HUES48 (cell line): ENCODE data around the gene FAM135A.
"Not testable (repeated sequence)": the region's sequence is repeated elsewhere in the genome, so short reads cannot be mapped to it uniquely, and the experiment has no call there.

Experiments used
- H3K27ac ChIP-seq: one replicate; pipeline ENCODE4 v1.7.0; 2013; ENCODE audit warnings: low read depth, low read length, inconsistent platforms
- H3K27me3 ChIP-seq: 2 replicates; pipeline ENCODE4 v1.6.1; 2013; ENCODE audit warnings: mild to moderate bottlenecking, low read length; ENCODE audit not compliant: control insufficient read depth, insufficient read depth
- H3K36me3 ChIP-seq: 2 replicates; pipeline ENCODE4 v1.6.1; 2013; ENCODE audit warnings: low read length; ENCODE audit not compliant: control insufficient read depth, insufficient read depth
- H3K4me1 ChIP-seq: 2 replicates; pipeline ENCODE4 v1.6.1; 2013; ENCODE audit warnings: mild to moderate bottlenecking, low read length; ENCODE audit not compliant: control insufficient read depth, insufficient read depth
- H3K4me3 ChIP-seq: 2 replicates; pipeline ENCODE4 v1.5.1; 2013; ENCODE audit warnings: mild to moderate bottlenecking, low read depth, low read length
- H3K9ac ChIP-seq: 2 replicates; pipeline ENCODE4 v1.6.1; 2013; ENCODE audit warnings: mild to moderate bottlenecking, low read depth, low read length, moderate library complexity
- H3K9me3 ChIP-seq: 2 replicates; pipeline ENCODE4 v1.6.1; 2013; ENCODE audit warnings: low read length; ENCODE audit not compliant: control insufficient read depth, insufficient read depth

The FAM135A gene

GRCh38 chr6:70470016-70470415 lies 56.7 kb downstream of the FAM135A start:
- Histone ChIP-seq H3K27ac (no peak overlapping the region), H3K27me3 (no peaks in the 10 kb centered on the region), H3K4me3 (no peak overlapping the region), H3K36me3 (peaks cover 21% of the 10 kb centered on the region; the same call in 1 of the 2 replicates), H3K9ac (no peak overlapping the region), H3K4me1 (peaks cover 8% of the 10 kb centered on the region), H3K9me3 (no peaks in the 10 kb centered on the region)

DNA sequence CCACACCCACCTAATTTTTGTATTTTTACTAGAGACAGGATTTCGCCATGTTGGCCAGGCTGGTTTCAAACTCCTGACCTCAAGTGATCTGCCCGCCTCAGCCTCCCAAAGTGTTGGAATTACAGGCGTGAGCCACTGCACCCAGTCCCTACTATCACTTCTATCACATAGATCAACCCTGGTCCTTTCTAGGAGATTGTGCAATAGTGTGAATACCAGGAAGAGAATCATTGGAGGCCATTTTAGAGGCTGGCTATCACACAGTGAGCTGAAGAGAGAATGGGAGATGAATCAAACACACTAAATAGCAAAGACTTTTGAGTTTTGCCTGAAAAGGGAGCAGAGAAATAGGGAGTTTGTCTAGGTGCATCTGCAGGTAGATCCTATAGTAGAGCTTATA lies 57.2 kb downstream of the FAM135A start:
- H3K9ac ChIP-seq, H3K27ac ChIP-seq, H3K27me3 ChIP-seq, H3K9me3 ChIP-seq, H3K4me3 ChIP-seq: not testable (repeated sequence)
- Histone ChIP-seq H3K4me1 (peaks cover 10% of the 10 kb centered on the region), H3K36me3 (peaks cover 24% of the 10 kb centered on the region)

GRCh38 chr6:70474751-70475150 lies 61.4 kb downstream of the FAM135A start:
- H3K4me1 ChIP-seq = peaks cover 10% of the 10 kb centered on the region
- no peaks in the 10 kb centered on the region for H3K27me3 ChIP-seq
- peak overlapping the region; percentile 35; the same call in 1 of the 2 replicates for H3K9ac ChIP-seq
- H3K4me3 ChIP-seq = no peak overlapping the region
- no peaks in the 10 kb centered on the region for H3K9me3 ChIP-seq
- H3K27ac ChIP-seq = peak overlapping the region; percentile 76
- peaks cover 52% of the 10 kb centered on the region for H3K36me3 ChIP-seq

GRCh38 chr6:70479236-70479635 lies 65.9 kb downstream of the FAM135A start:
- no peak overlapping the region for H3K4me3 ChIP-seq
- H3K27ac ChIP-seq = no peak overlapping the region
- H3K36me3 ChIP-seq = peaks cover 47% of the 10 kb centered on the region
- H3K4me1 ChIP-seq = peaks cover 10% of the 10 kb centered on the region
- no peaks in the 10 kb centered on the region for H3K9me3 ChIP-seq
- H3K27me3 ChIP-seq = no peaks in the 10 kb centered on the region
- no peak overlapping the region for H3K9ac ChIP-seq

- H3K9ac ChIP-seq, H3K4me3 ChIP-seq, H3K4me1 ChIP-seq, H3K27ac ChIP-seq, H3K27me3 ChIP-seq, H3K9me3 ChIP-seq: not testable (repeated sequence)
- H3K36me3 ChIP-seq = peaks cover 31% of the 10 kb centered on the region
Observed at GRCh38 chr6:70486638-70487037, 73.3 kb downstream of the FAM135A start.

DNA sequence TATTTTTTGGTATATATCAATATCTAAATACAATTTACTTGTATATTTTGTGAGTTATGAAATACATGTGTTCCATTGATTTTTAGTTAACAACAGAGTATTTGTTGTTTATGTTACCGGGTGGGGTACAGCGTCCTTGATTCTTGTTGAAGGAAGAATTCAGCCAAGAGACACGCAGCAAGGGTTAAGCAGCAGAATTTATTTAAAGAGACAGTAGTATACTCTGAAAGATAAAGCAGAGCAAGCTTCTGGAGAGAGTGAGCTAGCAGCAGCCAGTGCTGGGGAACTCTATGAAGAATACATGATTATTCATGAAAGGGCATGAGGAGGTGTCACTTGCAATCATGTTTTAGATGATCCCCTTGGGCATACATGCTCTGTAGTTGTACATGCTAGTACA lies 76.1 kb downstream of the FAM135A start:
- no peak overlapping the region for H3K9ac ChIP-seq
- no peaks in the 10 kb centered on the region for H3K9me3 ChIP-seq
- no peak overlapping the region for H3K27ac ChIP-seq
- peaks cover 27% of the 10 kb centered on the region for H3K36me3 ChIP-seq
- no peak overlapping the region for H3K4me3 ChIP-seq
- no peaks in the 10 kb centered on the region for H3K27me3 ChIP-seq
- H3K4me1 ChIP-seq = no peaks in the 10 kb centered on the region

GRCh38 chr6:70494833-70495232 lies 81.5 kb downstream of the FAM135A start:
- Histone ChIP-seq H3K4me1 (no peaks in the 10 kb centered on the region), H3K9ac (no peak overlapping the region), H3K36me3 (peaks cover 14% of the 10 kb centered on the region), H3K4me3 (no peak overlapping the region), H3K27ac (no peak overlapping the region), H3K9me3 (no peaks in the 10 kb centered on the region), H3K27me3 (no peaks in the 10 kb centered on the region)

- H3K4me3 ChIP-seq, H3K9me3 ChIP-seq: not testable (repeated sequence)
- peaks cover 14% of the 10 kb centered on the region for H3K36me3 ChIP-seq
Observed at GRCh38 chr6:70495790-70496189, 82.5 kb downstream of the FAM135A start.

DNA sequence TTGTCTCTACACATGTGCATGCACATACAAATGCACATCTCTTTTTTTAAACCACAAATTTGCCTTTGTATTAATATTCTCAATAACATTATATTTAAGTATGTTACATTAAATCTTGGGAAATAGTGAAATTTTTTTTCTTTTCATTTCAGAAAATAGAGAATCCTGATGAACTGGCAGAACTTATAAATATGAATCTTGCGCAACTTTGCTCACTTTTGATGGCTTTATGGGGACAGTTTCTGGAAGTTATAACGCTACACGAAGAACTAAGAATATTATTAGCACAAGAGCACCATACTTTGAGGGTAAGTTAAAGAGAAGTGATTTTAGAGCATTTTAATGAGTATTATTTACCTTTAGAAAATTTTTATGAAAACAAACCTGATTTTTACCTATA lies 89.2 kb downstream of the FAM135A start:
- H3K9me3 ChIP-seq = peaks cover 5% of the 10 kb centered on the region; the same call in 1 of the 2 replicates
- H3K4me3 ChIP-seq = no peak overlapping the region
- no peak overlapping the region for H3K27ac ChIP-seq
- no peak overlapping the region for H3K9ac ChIP-seq
- H3K27me3 ChIP-seq = no peaks in the 10 kb centered on the region
- peaks cover 39% of the 10 kb centered on the region for H3K36me3 ChIP-seq
- H3K4me1 ChIP-seq = no peaks in the 10 kb centered on the region

More at GRCh38 chr6:70495790-70496189, 82.5 kb downstream of the FAM135A start:
- H3K27ac ChIP-seq, H3K4me1 ChIP-seq, H3K9ac ChIP-seq, H3K27me3 ChIP-seq: not testable (repeated sequence)

GRCh38 chr6:70503813-70504465 lies 90.6 kb downstream of the FAM135A start:
- no peak overlapping the region for H3K27ac ChIP-seq
- no peak overlapping the region for H3K9ac ChIP-seq
- no peaks in the 10 kb centered on the region for H3K4me1 ChIP-seq
- peaks cover 5% of the 10 kb centered on the region; the same call in 1 of the 2 replicates for H3K9me3 ChIP-seq
- no peaks in the 10 kb centered on the region for H3K27me3 ChIP-seq
- peaks cover 39% of the 10 kb centered on the region for H3K36me3 ChIP-seq
- H3K4me3 ChIP-seq = no peak overlapping the region

GRCh38 chr6:70506321-70506720 lies 93.0 kb downstream of the FAM135A start:
- H3K27ac ChIP-seq = no peak overlapping the region
- H3K27me3 ChIP-seq = no peaks in the 10 kb centered on the region
- 0 out of 2 replicates have a peak, but pooled peaks cover 6% of the 10 kb centered on the region for H3K4me1 ChIP-seq
- H3K4me3 ChIP-seq = no peak overlapping the region
- peaks cover 39% of the 10 kb centered on the region for H3K36me3 ChIP-seq
- H3K9me3 ChIP-seq = peaks cover 5% of the 10 kb centered on the region; the same call in 1 of the 2 replicates
- H3K9ac ChIP-seq = no peak overlapping the region
